HG02943 (cell line): Measurements from ENCODE around the gene NXPH4.
A peak's percentile ranks its signal among the peaks of the same experiment; 100 is the strongest.

ENCODE experiments used
- ATAC-seq: cut with Tn5 transposase; IDR thresholded peaks from one replicate; pipeline ENCODE4 v1.9.1; 2021; ENCODE audit warnings: mild to moderate bottlenecking, low read depth, moderate library complexity; ENCODE audit not compliant: unreplicated experiment

NXPH4 gene

GRCh38 chr12:57240066-57240921 lies 23.7 kb downstream of the NXPH4 start:
- no peak for ATAC-seq

GRCh38 chr12:57240926-57241401 lies 24.4 kb downstream of the NXPH4 start:
- ATAC-seq, result no peak

GRCh38 chr12:57241402-57242310 lies 25.1 kb downstream of the NXPH4 start:
- ATAC-seq, result no peak

- no peak for ATAC-seq
Measured at GRCh38 chr12:57242329-57242690, 25.7 kb downstream of the NXPH4 start.

GRCh38 chr12:57242691-57243454 lies 26.3 kb downstream of the NXPH4 start:
- ATAC-seq, result peak; percentile 37

- no peak for ATAC-seq
Measured at GRCh38 chr12:57243521-57244311, 27.1 kb downstream of the NXPH4 start.

GRCh38 chr12:57244312-57244696 lies 27.7 kb downstream of the NXPH4 start:
- ATAC-seq, result no peak

- no peak for ATAC-seq
Measured at GRCh38 chr12:57247041-57247440, 30.4 kb downstream of the NXPH4 start.

- ATAC-seq, result no peak
Measured at GRCh38 chr12:57248934-57249742, 32.5 kb downstream of the NXPH4 start.

- no peak for ATAC-seq
Measured at GRCh38 chr12:57250541-57250940, 33.9 kb downstream of the NXPH4 start.

GRCh38 chr12:57250956-57251355 lies 34.4 kb downstream of the NXPH4 start, which contains the start of gene STAC3:
Gene STAC3, minus strand, starts transcription at chr12:57251187. Its CDS starts 1,551 bp downstream, at chr12:57249636.
- ATAC-seq, result no peak

GRCh38 chr12:57254506-57255280 lies 38.1 kb downstream of the NXPH4 start:
- no peak for ATAC-seq

GRCh38 chr12:57255916-57256315 lies 39.3 kb downstream of the NXPH4 start:
- no peak for ATAC-seq

- no peak for ATAC-seq
Measured at GRCh38 chr12:57258977-57259970, 42.7 kb downstream of the NXPH4 start.

- ATAC-seq, result no peak
Measured at GRCh38 chr12:57260366-57260765, 43.8 kb downstream of the NXPH4 start.

- ATAC-seq, result no peak
Measured at GRCh38 chr12:57261428-57261865, 44.9 kb downstream of the NXPH4 start.
